Activated gamma-delta T cell (primary cell): Measurements from ENCODE around the gene BROX.

Experiments
- DNase-seq: peaks from one replicate; lab custom pipeline; 2025; lab: John Stamatoyannopoulos, UW

Gene BROX

GRCh38 chr1:222777977-222778376 lies 65.6 kb downstream of the BROX start:
- no peak for DNase-seq

- no peak for DNase-seq
Measured at GRCh38 chr1:222781251-222781650, 68.9 kb downstream of the BROX start.

- DNase-seq: no peak
Measured at GRCh38 chr1:222783051-222783450, 70.7 kb downstream of the BROX start.

GRCh38 chr1:222784371-222784770 lies 72.0 kb downstream of the BROX start:
- DNase-seq: no peak
